ENCODE results near the gene GDPD3. TPM values are rescaled to one million over a fixed set of nuclear protein-coding genes. Genes with fewer than 3 reads are reported as not detected.

Gene GDPD3
- total RNA-seq, 4 donors from 2014 or later: 0.66 to 3.7 (median 2.2) TPM

GRCh38 chr16:30144017-30144416 is 30.7 kb upstream of the GDPD3 start:
- intact Hi-C loops (cut with DNase I): loop anchor here (10.0 kb wide), 1 partner anchor 341 kb away; no protein-coding TSS in a partner anchor
- H3K27ac ChIP-seq (replicated peaks in 1 of 4): no peak overlapping the region
- H3K27me3 ChIP-seq: no peaks in the 10 kb centered on the region
- no peak for DNase-seq (ENCODE audit: extremely low spot score)
- no peak overlapping the region for H3K4me3 ChIP-seq
- peaks cover 0 to 4% (median 1%) of the 10 kb centered on the region in 4 donors for H3K9me3 ChIP-seq
- TF ChIP-seq POLR2AphosphoS5 (IDR thresholded peaks at IDR 0.05) (no peak), POLR2A (IDR thresholded peaks at IDR 0.05; ENCODE audit: low read depth) (no peak), CTCF (IDR thresholded peaks at IDR 0.05) (no peak), EP300 (IDR thresholded peaks at IDR 0.05) (no peak)
- H3K4me1 ChIP-seq: no peaks in the 10 kb centered on the region
- no peaks in the 10 kb centered on the region for H3K36me3 ChIP-seq

DNA sequence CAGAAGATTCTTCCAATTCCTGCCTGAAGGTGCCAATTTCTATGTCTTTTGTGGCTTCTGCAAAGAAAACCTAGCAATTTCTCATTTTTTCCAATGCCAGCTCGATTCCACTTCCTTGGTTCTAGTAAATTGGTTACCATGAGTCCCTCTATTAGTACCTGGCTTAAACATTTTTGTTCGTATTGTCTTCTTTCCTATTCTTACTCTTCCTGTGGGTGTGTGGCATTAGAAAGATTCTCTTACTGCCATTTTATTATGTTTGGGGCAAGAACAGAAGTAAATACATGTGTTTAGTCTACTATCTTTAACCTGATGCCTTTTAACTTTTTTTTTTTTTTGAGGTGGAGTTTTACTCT is 30.0 kb upstream of the GDPD3 start:
- 65% methylated on average over 2 of the region's 2 CpGs for WGBS
- intact Hi-C loops (cut with DNase I): loop anchor here (10.0 kb wide), 1 partner anchor 341 kb away; no protein-coding TSS in a partner anchor
- TF ChIP-seq EP300 (IDR thresholded peaks at IDR 0.05) (no peak), POLR2AphosphoS5 (IDR thresholded peaks at IDR 0.05) (no peak), POLR2A (IDR thresholded peaks at IDR 0.05; ENCODE audit: low read depth) (no peak), CTCF (IDR thresholded peaks at IDR 0.05) (no peak)
- H3K27ac ChIP-seq (replicated peaks in 1 of 4): no peak overlapping the region
- no peak for DNase-seq (ENCODE audit: extremely low spot score)
- no peaks in the 10 kb centered on the region for H3K9me3 ChIP-seq
- no peak overlapping the region for H3K4me3 ChIP-seq
- no peaks in the 10 kb centered on the region for H3K36me3 ChIP-seq
- no peaks in the 10 kb centered on the region for H3K27me3 ChIP-seq
- no peaks in the 10 kb centered on the region for H3K4me1 ChIP-seq

DNA sequence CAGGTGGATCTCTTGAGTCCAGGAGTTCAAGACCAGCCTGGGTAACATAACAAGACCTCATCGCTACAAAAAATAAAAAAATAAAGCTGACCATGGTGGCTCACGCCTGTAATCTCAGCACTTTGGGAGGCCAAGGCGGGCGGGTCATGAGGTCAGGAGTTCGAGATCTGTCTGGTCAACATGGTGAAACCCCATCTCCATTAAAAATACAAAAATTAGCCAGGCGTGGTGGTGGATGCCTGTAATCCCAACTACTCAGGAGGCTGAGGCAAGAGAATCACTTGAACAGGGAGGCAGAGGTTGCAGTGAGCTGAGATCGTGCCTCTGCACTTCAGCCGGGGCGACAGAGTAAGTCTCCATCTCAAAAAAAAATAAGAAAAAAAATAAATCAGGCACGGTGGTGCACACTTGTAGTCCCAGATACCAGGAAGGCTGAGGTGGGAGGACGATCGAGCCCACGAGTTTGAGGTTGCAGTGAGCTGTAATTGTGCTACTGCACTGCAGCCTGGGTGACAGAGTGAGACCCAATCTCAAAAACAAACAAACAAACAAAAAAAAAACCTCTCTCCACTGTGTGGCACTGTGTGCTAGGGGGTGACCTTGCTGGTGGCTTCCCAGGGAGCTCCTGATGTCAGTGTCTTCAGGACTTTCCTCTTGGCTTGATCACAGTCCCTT is 29.5 kb upstream of the GDPD3 start:
- DNase-seq (ENCODE audit: extremely low spot score): no peak
- H3K4me3 ChIP-seq: no peak overlapping the region
- H3K9me3 ChIP-seq: no peaks in the 10 kb centered on the region
- TF ChIP-seq POLR2AphosphoS5 (IDR thresholded peaks at IDR 0.05) (no peak), EP300 (IDR thresholded peaks at IDR 0.05) (no peak), POLR2A (IDR thresholded peaks at IDR 0.05; ENCODE audit: low read depth) (no peak), CTCF (IDR thresholded peaks at IDR 0.05) (no peak)
- no peaks in the 10 kb centered on the region for H3K27me3 ChIP-seq
- WGBS: 80% methylated on average over 13 of the region's 13 CpGs
- intact Hi-C loops (cut with DNase I): loop anchor here (10.0 kb wide), 1 partner anchor 342 kb away; no protein-coding TSS in a partner anchor
- H3K4me1 ChIP-seq: no peaks in the 10 kb centered on the region
- no peak overlapping the region for H3K27ac ChIP-seq (replicated peaks in 1 of 4)
- no peaks in the 10 kb centered on the region for H3K36me3 ChIP-seq

GRCh38 chr16:30141750-30142149 is 28.4 kb upstream of the GDPD3 start:
- intact Hi-C loops (cut with DNase I): loop anchor here (10.0 kb wide), 1 partner anchor 343 kb away; no protein-coding TSS in a partner anchor
- no peak overlapping the region for H3K27ac ChIP-seq (replicated peaks in 1 of 4)
- no peaks in the 10 kb centered on the region for H3K27me3 ChIP-seq
- DNase-seq (ENCODE audit: extremely low spot score): no peak
- no peak overlapping the region for H3K4me3 ChIP-seq
- no peaks in the 10 kb centered on the region for H3K9me3 ChIP-seq
- H3K36me3 ChIP-seq: no peaks in the 10 kb centered on the region
- TF ChIP-seq POLR2A (IDR thresholded peaks at IDR 0.05; ENCODE audit: low read depth): no peak
- no peaks in the 10 kb centered on the region for H3K4me1 ChIP-seq
- WGBS: 100% methylated on average over 2 of the region's 2 CpGs

DNA sequence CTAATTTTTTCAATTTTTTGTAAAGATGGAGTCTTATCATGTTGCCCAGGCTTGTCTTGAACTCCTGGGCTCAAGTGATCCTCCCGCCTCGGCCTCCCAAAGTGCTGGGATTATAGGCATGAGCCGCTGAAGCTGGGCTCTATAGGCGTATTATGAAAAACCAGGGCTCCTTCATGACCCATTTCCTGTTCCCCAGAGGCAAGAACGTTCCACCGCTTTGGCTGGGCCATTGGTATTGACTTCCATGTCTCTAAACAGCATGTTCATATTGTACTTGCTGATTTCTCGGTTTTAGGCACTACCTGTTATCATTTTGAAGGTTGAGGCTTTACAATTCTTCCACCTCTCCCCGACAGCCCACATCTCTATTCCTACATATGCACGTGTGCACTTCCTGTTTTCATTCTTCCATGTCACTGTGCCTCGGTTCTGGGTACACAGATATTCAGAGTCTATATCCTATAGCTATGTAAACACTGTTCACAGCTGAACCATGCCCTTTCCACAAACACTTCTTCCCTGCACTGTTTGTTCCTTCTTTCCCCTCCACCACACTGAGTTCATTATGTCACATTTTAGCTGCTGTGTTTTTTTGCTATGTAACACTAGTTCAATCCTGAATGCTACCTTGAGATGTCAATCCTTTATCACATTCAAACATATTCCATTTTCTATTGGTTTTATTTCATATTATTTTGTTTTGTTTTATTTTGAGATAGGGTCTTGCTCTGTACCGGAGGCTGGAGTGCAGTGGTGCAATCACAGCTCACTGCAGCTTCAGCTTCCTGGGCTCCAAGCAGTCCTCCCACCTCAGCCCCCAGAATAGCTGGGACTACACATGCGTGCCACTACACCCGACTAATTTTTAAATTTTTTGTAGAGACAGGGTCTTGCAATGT is 26.5 kb upstream of the GDPD3 start:
- no peaks in the 10 kb centered on the region for H3K9me3 ChIP-seq
- no peak for DNase-seq (ENCODE audit: extremely low spot score)
- no peak overlapping the region for H3K4me3 ChIP-seq
- no peaks in the 10 kb centered on the region for H3K36me3 ChIP-seq
- no peak overlapping the region for H3K27ac ChIP-seq (replicated peaks in 1 of 4)
- 75% methylated on average over 13 of the region's 13 CpGs for WGBS
- H3K27me3 ChIP-seq: no peaks in the 10 kb centered on the region
- intact Hi-C loops (cut with DNase I): loop anchor here (10.0 kb wide), 1 partner anchor 345 kb away; no protein-coding TSS in a partner anchor
- no peaks in the 10 kb centered on the region for H3K4me1 ChIP-seq
- TF ChIP-seq POLR2A (IDR thresholded peaks at IDR 0.05; ENCODE audit: low read depth) (no peak), POLR2AphosphoS5 (IDR thresholded peaks at IDR 0.05) (no peak), CTCF (IDR thresholded peaks at IDR 0.05) (no peak), EP300 (IDR thresholded peaks at IDR 0.05) (no peak)

All from esophagus muscularis mucosa (tissue), 4 donors.